Body of pancreas (tissue), 4 donors: Measurements from ENCODE around the gene TMEM150B. TPM values are rescaled to one million over a fixed set of nuclear protein-coding genes. Genes with fewer than 3 reads are reported as not detected.

Experiments
- ATAC-seq: fragments of 150-250 bp; one replicate; pipeline ENCODE4 v1.9.1; 2016
- DNase-seq, 4 donors: peaks; one replicate each; pipeline ENCODE4 v3.0.0-alpha.2; 2019
- H3K27ac ChIP-seq, 4 donors: fragments of 200-600 bp; sonication (generic); 1 replicate in 3 of 4; 2 replicates in 1 of 4; pipeline versions ENCODE4 v1.5.1 to v1.6.1; 2016 to 2019; ENCODE audit warnings: mild to moderate bottlenecking in 1 of 4, mixed read lengths in 1 of 4, moderate library complexity in 1 of 4
- H3K27me3 ChIP-seq, 2 donors: fragments of 200-600 bp; sonication (generic); one replicate each; pipeline ENCODE4 v1.6.0; 2016; ENCODE audit warnings: mild to moderate bottlenecking in 1 of 2
- H3K36me3 ChIP-seq, 2 donors: fragments of 200-600 bp; sonication (generic); replicated peaks in 1 of 2; 2 replicates each; pipeline ENCODE4 v1.5.1; 2016; ENCODE audit warnings: low read depth in 2 of 2; ENCODE audit not compliant: insufficient read depth in 1 of 2
- H3K4me1 ChIP-seq: fragments of 200-600 bp; sonication (generic); one replicate; pipeline ENCODE4 v1.6.0; 2016
- H3K4me3 ChIP-seq, 2 donors: fragments of 200-600 bp; sonication (generic); 1 replicate in 1 of 2; 2 replicates in 1 of 2; pipeline ENCODE4 v1.5.1; 2016 to 2019
- H3K9me3 ChIP-seq, 3 donors: fragments of 200-600 bp; sonication (generic); 1 replicate in 2 of 3; 2 replicates in 1 of 3; pipeline ENCODE4 v1.5.1; 2016
- CTCF ChIP-seq, 7 experiments: fragments of 450-650 bp in 4 of 7; fragments of 200-600 bp in 3 of 7; sonication (generic) in 3 of 7; IDR thresholded peaks; one replicate each; pipeline ENCODE4 v1.5.1; 2016 to 2019; ENCODE audit warnings: antibody characterized with exemption in 7 of 7
- POLR2A ChIP-seq, 3 donors: fragments of 450-650 bp; IDR thresholded peaks; one replicate each; pipeline ENCODE4 v1.6.1; 2016; ENCODE audit warnings: antibody characterized with exemption in 3 of 3, mild to moderate bottlenecking in 2 of 3
- whole genome bisulfite sequencing, 2 donors: methylation state at CpG; one replicate each; pipeline ENCODE4 v1.1.5; 2017; 5-methylcytosine and 5-hydroxymethylcytosine counted together
- intact Hi-C: fragments of 100-400 bp; cut with DNase I; formaldehyde crosslinking; loops from one replicate; pipeline ENCODE4 v1.15.1; 2023
- total RNA-seq, 2 donors: library from RNA; depleted of rRNA; stranded (reverse); fragments of >200 nt; gene quantifications; one replicate each; pipeline ENCODE4 v1.1.0, GENCODE V29; 2016

The TMEM150B gene
- total RNA-seq, 2 donors from 2014 or later = 1.0 TPM; not detected in 1

GRCh38 chr19:55265723-55266386, 59.3 kb downstream of the TMEM150B start:
- Histone ChIP-seq H3K27me3 (no peaks in the 10 kb centered on the region), H3K36me3 (no peaks in the 10 kb centered on the region), H3K4me1 (no peaks in the 10 kb centered on the region), H3K27ac (no peak overlapping the region), H3K9me3 (no peaks in the 10 kb centered on the region), H3K4me3 (no peak overlapping the region)
- no peak for TF ChIP-seq CTCF (IDR thresholded peaks at IDR 0.05)
- TF ChIP-seq POLR2A (IDR thresholded peaks at IDR 0.05) = no peak
- ATAC-seq (no peak), DNase-seq (no peak)
- intact Hi-C loops = no loop called here
- 81 to 89% methylated on average over 8 to 12 of the region's 12 CpGs for WGBS, 2 donors

- DNase-seq = no peak
- no peak for ATAC-seq
- Histone ChIP-seq H3K9me3 (no peaks in the 10 kb centered on the region), H3K27me3 (no peaks in the 10 kb centered on the region), H3K36me3 (no peaks in the 10 kb centered on the region), H3K4me1 (no peaks in the 10 kb centered on the region), H3K4me3 (no peak overlapping the region), H3K27ac (no peak overlapping the region)
- TF ChIP-seq CTCF (IDR thresholded peaks at IDR 0.05) (no peak), POLR2A (IDR thresholded peaks at IDR 0.05) (no peak)
- intact Hi-C loops = no loop called here
- 90 to 93% methylated on average over 12 to 16 of the region's 16 CpGs for WGBS, 2 donors
Observed at GRCh38 chr19:55265173-55265572, 60.0 kb downstream of the TMEM150B start.

GRCh38 chr19:55264531-55264930, 60.6 kb downstream of the TMEM150B start:
- WGBS, 2 donors = 87 to 89% methylated on average over 5 of the region's 5 CpGs
- DNase-seq (no peak), ATAC-seq (no peak)
- TF ChIP-seq POLR2A (IDR thresholded peaks at IDR 0.05) (no peak), CTCF (IDR thresholded peaks at IDR 0.05) (no peak)
- Histone ChIP-seq H3K27ac (no peak overlapping the region), H3K36me3 (no peaks in the 10 kb centered on the region), H3K4me3 (no peak overlapping the region), H3K9me3 (no peaks in the 10 kb centered on the region), H3K4me1 (peaks cover 5% of the 10 kb centered on the region), H3K27me3 (no peaks in the 10 kb centered on the region)
- intact Hi-C loops = no loop called here

Other genes starting within 250 kb of the TMEM150B start
- 10 to 100 TPM; 22.1 to 23.3 TPM for gene EPS8L1, start 249.5 kb downstream of the TMEM150B start, total RNA-seq
- gene PPP1R12C, start 207.7 kb downstream of the TMEM150B start, total RNA-seq = 100 to 1,000 TPM in 1 of 2 donors, 10 to 100 TPM in 1; 81.2 to 135 TPM
- gene TNNT1, start 176.1 kb downstream of the TMEM150B start, total RNA-seq = not detected
- gene TNNI3, start 167.6 kb downstream of the TMEM150B start, total RNA-seq = not detected
- 1 to 10 TPM; 1.6 TPM for gene DNAAF3, start 158.7 kb downstream of the TMEM150B start, total RNA-seq
- gene SYT5, start 145.1 kb downstream of the TMEM150B start, total RNA-seq = under 1 TPM in 1 of 2 donors, not detected in 1; 0.26 TPM
- gene PTPRH, start 115.8 kb downstream of the TMEM150B start, total RNA-seq = 10 to 100 TPM; 14.8 to 15.8 TPM
- gene TMEM86B, start 96.6 kb downstream of the TMEM150B start, total RNA-seq = 1 to 10 TPM; 1.6 to 3.0 TPM
- gene PPP6R1, start 66.3 kb downstream of the TMEM150B start, total RNA-seq = 10 to 100 TPM; 19.2 to 20.8 TPM
- gene HSPBP1, start 45.2 kb downstream of the TMEM150B start, total RNA-seq = 10 to 100 TPM; 12.5 to 51.1 TPM
- 1 to 10 TPM in 1 of 2 donors, under 1 TPM in 1; 0.66 to 1.0 TPM for gene BRSK1, start 41.3 kb downstream of the TMEM150B start, total RNA-seq
- gene KMT5C, start 14.5 kb upstream of the TMEM150B start, total RNA-seq = 10 to 100 TPM; 14.8 to 17.6 TPM
- gene COX6B2, start 29.4 kb upstream of the TMEM150B start, total RNA-seq = 1 to 10 TPM in 1 of 2 donors, not detected in 1; 1.6 TPM
- not detected for gene GARIN5B, start 37.9 kb upstream of the TMEM150B start, total RNA-seq
- not detected for gene IL11, start 45.1 kb upstream of the TMEM150B start, total RNA-seq
- gene TMEM190, start 51.5 kb upstream of the TMEM150B start, total RNA-seq = not detected
- gene TMEM238, start 59.0 kb upstream of the TMEM150B start, total RNA-seq = 10 to 100 TPM; 12.5 to 53.4 TPM
- gene RPL28, start 60.6 kb upstream of the TMEM150B start, total RNA-seq = 100 to 1,000 TPM; 113 to 268 TPM
- 1 to 10 TPM; 6.5 to 7.9 TPM for gene UBE2S, start 82.4 kb upstream of the TMEM150B start, total RNA-seq
- gene SHISA7, start 118.0 kb upstream of the TMEM150B start, total RNA-seq = not detected
- gene ISOC2, start 136.3 kb upstream of the TMEM150B start, total RNA-seq = 10 to 100 TPM; 38.4 to 75.8 TPM
- not detected for gene C19orf85, start 139.4 kb upstream of the TMEM150B start, total RNA-seq
- 1 to 10 TPM; 3.4 to 8.2 TPM for gene ZNF628, start 151.3 kb upstream of the TMEM150B start, total RNA-seq
- 1 to 10 TPM; 4.2 to 8.2 TPM for gene NAT14, start 159.8 kb upstream of the TMEM150B start, total RNA-seq
- 1 to 10 TPM; 2.6 to 3.3 TPM for gene SSC5D, start 163.1 kb upstream of the TMEM150B start, total RNA-seq
- not detected for gene SBK2, start 211.8 kb upstream of the TMEM150B start, total RNA-seq
- gene SBK3, start 220.2 kb upstream of the TMEM150B start, total RNA-seq = not detected